ENCODE data around the gene AHNAK. TPM values are rescaled to one million over a fixed set of nuclear protein-coding genes. Genes with fewer than 3 reads are reported as not detected.
"Not testable (repeated sequence)": the region's sequence is repeated elsewhere in the genome, so short reads cannot be mapped to it uniquely, and the experiment has no call there.

AHNAK gene
- total RNA-seq, 4 donors from 2014 or later, result 227 to 400 (median 288) TPM

- TF ChIP-seq CTCF (IDR thresholded peaks at IDR 0.05) (no peak), POLR2A (IDR thresholded peaks at IDR 0.05) (no peak)
- 68 to 72% methylated on average over 4 of the region's 4 CpGs for WGBS, 2 donors
Observed at GRCh38 chr11:62456630-62457029, 90.0 kb downstream of the AHNAK start.

GRCh38 chr11:62452839-62453468 is 93.7 kb downstream of the AHNAK start:
- DNase-seq, result no peak
- Histone ChIP-seq H3K27ac (no peak overlapping the region), H3K9me3 (no peaks in the 10 kb centered on the region), H3K4me1 (peaks cover 7 to 25% of the 10 kb centered on the region in 2 donors), H3K4me3 (replicated peaks in 1 of 3) (no peak overlapping the region), H3K27me3 (no peaks in the 10 kb centered on the region), H3K36me3 (no peaks in the 10 kb centered on the region)
- intact Hi-C loops (cut with DNase I), result no loop called here
- 61 to 68% methylated on average over 11 of the region's 11 CpGs for WGBS, 2 donors
- no peak for TF ChIP-seq POLR2A (IDR thresholded peaks at IDR 0.05)
- no peak for TF ChIP-seq CTCF (IDR thresholded peaks at IDR 0.05)

More at GRCh38 chr11:62456630-62457029, 90.0 kb downstream of the AHNAK start:
- peak overlapping the region in 2 of 3 donors; percentile 56 to 67 for H3K27ac ChIP-seq
- no peaks in the 10 kb centered on the region for H3K36me3 ChIP-seq
- no peaks in the 10 kb centered on the region for H3K27me3 ChIP-seq
- no peak overlapping the region for H3K4me3 ChIP-seq (replicated peaks in 1 of 3)
- intact Hi-C loops (cut with DNase I), result no loop called here
- H3K9me3 ChIP-seq, result no peaks in the 10 kb centered on the region
- DNase-seq, result peak; percentile 43 to 54
- H3K4me1 ChIP-seq, result peaks cover 15 to 31% of the 10 kb centered on the region in 2 donors

- no peaks in the 10 kb centered on the region for H3K9me3 ChIP-seq
- DNase-seq, result no peak
- intact Hi-C loops (cut with DNase I), result no loop called here
- no peaks in the 10 kb centered on the region for H3K27me3 ChIP-seq
- no peaks in the 10 kb centered on the region for H3K36me3 ChIP-seq
- 94 to 98% methylated on average over 6 of the region's 6 CpGs for whole genome bisulfite sequencing, 2 donors
- H3K27ac ChIP-seq, result no peak overlapping the region
- TF ChIP-seq POLR2A (IDR thresholded peaks at IDR 0.05) (no peak), CTCF (IDR thresholded peaks at IDR 0.05) (no peak)
- peaks cover 2 to 18% of the 10 kb centered on the region in 2 donors for H3K4me1 ChIP-seq
- H3K4me3 ChIP-seq (replicated peaks in 1 of 3), result no peak overlapping the region
Observed at GRCh38 chr11:62452261-62452660, 94.3 kb downstream of the AHNAK start.

GRCh38 chr11:62451241-62451621 is 95.4 kb downstream of the AHNAK start:
- peaks cover 0 to 9% of the 10 kb centered on the region in 2 donors for H3K4me1 ChIP-seq
- H3K4me3 ChIP-seq (replicated peaks in 1 of 3), result no peak overlapping the region
- H3K27me3 ChIP-seq, result no peaks in the 10 kb centered on the region
- 93 to 94% methylated on average over 8 of the region's 8 CpGs for WGBS, 2 donors
- no peaks in the 10 kb centered on the region for H3K9me3 ChIP-seq
- no peak overlapping the region for H3K27ac ChIP-seq
- intact Hi-C loops (cut with DNase I), result no loop called here
- TF ChIP-seq POLR2A (IDR thresholded peaks at IDR 0.05), result no peak
- no peak for TF ChIP-seq CTCF (IDR thresholded peaks at IDR 0.05)
- DNase-seq, result no peak
- H3K36me3 ChIP-seq, result no peaks in the 10 kb centered on the region

- Histone ChIP-seq H3K27ac (no peak overlapping the region), H3K4me3 (replicated peaks in 1 of 3) (no peak overlapping the region), H3K27me3 (no peaks in the 10 kb centered on the region), H3K9me3 (no peaks in the 10 kb centered on the region), H3K4me1 (peaks cover 0 to 14% of the 10 kb centered on the region in 2 donors), H3K36me3 (no peaks in the 10 kb centered on the region)
- WGBS, 2 donors, result 93 to 96% methylated on average over 15 of the region's 15 CpGs
- intact Hi-C loops (cut with DNase I), result no loop called here
- TF ChIP-seq POLR2A (IDR thresholded peaks at IDR 0.05), result no peak
- no peak for TF ChIP-seq CTCF (IDR thresholded peaks at IDR 0.05)
- no peak for DNase-seq
Observed at GRCh38 chr11:62450543-62451240, 95.9 kb downstream of the AHNAK start.

GRCh38 chr11:62449912-62450311 is 96.7 kb downstream of the AHNAK start:
- H3K4me3 ChIP-seq (replicated peaks in 1 of 3); H3K27me3 ChIP-seq; DNase-seq; intact Hi-C loops (cut with DNase I); H3K27ac ChIP-seq; H3K9me3 ChIP-seq; H3K36me3 ChIP-seq: not testable (repeated sequence)
- peaks cover 1 to 22% of the 10 kb centered on the region in 2 donors for H3K4me1 ChIP-seq
- 77 to 82% methylated on average over 7 of the region's 7 CpGs for WGBS, 2 donors

Measured in thyroid gland (tissue), 4 donors.